Loucy (cell line): ENCODE measurements around the gene FMNL1.

Experiments
- CTCF ChIP-seq: fragments of 200-600 bp; sonication (generic); conservative IDR thresholded peaks from 2 replicates; pipeline ENCODE4 v1.5.1; 2014; ENCODE audit warnings: mild to moderate bottlenecking, antibody characterized with exemption, low read length
- EZH2phosphoT487 ChIP-seq: fragments of 200-600 bp; IDR thresholded peaks from 2 replicates; pipeline ENCODE4 v1.6.1; 2018; ENCODE audit warnings: antibody characterized with exemption, mild to moderate bottlenecking, moderate library complexity, borderline replicate concordance

- TF ChIP-seq CTCF (no peak), EZH2phosphoT487 (no peak)
Observed at GRCh38 chr17:45264430-45264829, 42.7 kb downstream of the FMNL1 start.
